OCI-LY7 (cell line): Measurements from ENCODE around the gene GMEB1.

ENCODE experiments used
- EZH2phosphoT487 ChIP-seq: fragments of 200-600 bp; sonication (generic); IDR thresholded peaks from 2 replicates; pipeline ENCODE4 v1.6.1; 2018; ENCODE audit warnings: low read depth, borderline replicate concordance, mild to moderate bottlenecking, mixed run types, antibody characterized with exemption, low read length, moderate library complexity, mixed read lengths
- TF ChIP-seq, protein P1 (sequence below): fragments of 200-600 bp; sonication (generic); conservative IDR thresholded peaks from 2 replicates; pipeline ENCODE4 v1.5.1; 2014; ENCODE audit warnings: mild to moderate bottlenecking, antibody characterized with exemption, low read length, moderate library complexity, mixed read lengths

GRCh38 chr1:28646040-28646439, 22.5 kb upstream of the GMEB1 start:
- TF ChIP-seq, protein P1, sequence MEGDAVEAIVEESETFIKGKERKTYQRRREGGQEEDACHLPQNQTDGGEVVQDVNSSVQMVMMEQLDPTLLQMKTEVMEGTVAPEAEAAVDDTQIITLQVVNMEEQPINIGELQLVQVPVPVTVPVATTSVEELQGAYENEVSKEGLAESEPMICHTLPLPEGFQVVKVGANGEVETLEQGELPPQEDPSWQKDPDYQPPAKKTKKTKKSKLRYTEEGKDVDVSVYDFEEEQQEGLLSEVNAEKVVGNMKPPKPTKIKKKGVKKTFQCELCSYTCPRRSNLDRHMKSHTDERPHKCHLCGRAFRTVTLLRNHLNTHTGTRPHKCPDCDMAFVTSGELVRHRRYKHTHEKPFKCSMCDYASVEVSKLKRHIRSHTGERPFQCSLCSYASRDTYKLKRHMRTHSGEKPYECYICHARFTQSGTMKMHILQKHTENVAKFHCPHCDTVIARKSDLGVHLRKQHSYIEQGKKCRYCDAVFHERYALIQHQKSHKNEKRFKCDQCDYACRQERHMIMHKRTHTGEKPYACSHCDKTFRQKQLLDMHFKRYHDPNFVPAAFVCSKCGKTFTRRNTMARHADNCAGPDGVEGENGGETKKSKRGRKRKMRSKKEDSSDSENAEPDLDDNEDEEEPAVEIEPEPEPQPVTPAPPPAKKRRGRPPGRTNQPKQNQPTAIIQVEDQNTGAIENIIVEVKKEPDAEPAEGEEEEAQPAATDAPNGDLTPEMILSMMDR = no peak
- no peak for TF ChIP-seq EZH2phosphoT487
